ENCODE results near the gene RUNX2. TPM values are rescaled to one million over a fixed set of nuclear protein-coding genes. Genes with fewer than 3 reads are reported as not detected.
"Not testable (repeated sequence)": the region's sequence is repeated elsewhere in the genome, so short reads cannot be mapped to it uniquely, and the experiment has no call there.

The RUNX2 gene
- polyA plus RNA-seq (ENCODE audit: insufficient read length in 4 of 4): 1 to 10 TPM; 2.8 to 3.8 (median 3.0) TPM

- DNase-seq (ENCODE audit: low read depth in 4 of 4, low spot score in 2 of 4): no peak
These were observed at the start of gene RUNX2 for GRCh38 chr6:45327956-45328522. RUNX2 (plus strand) TSS chr6:45328330; CDS start chr6:45328727, 397 bp downstream.

- DNase-seq (ENCODE audit: low read depth in 4 of 4, low spot score in 2 of 4): no peak
These were observed 49.8 kb upstream of the RUNX2 start for GRCh38 chr6:45278367-45278766.

GRCh38 chr6:45286707-45287106, 41.4 kb upstream of the RUNX2 start:
- DNase-seq (ENCODE audit: low read depth in 4 of 4, low spot score in 2 of 4): not testable (repeated sequence)

GRCh38 chr6:45289751-45290514, 38.2 kb upstream of the RUNX2 start:
- DNase-seq (ENCODE audit: low read depth in 4 of 4, low spot score in 2 of 4): no peak

- DNase-seq (ENCODE audit: low read depth in 4 of 4, low spot score in 2 of 4): no peak
These were observed 34.8 kb upstream of the RUNX2 start for GRCh38 chr6:45293306-45293705.

GRCh38 chr6:45294065-45294701, 33.9 kb upstream of the RUNX2 start:
- not testable (repeated sequence) for DNase-seq (ENCODE audit: low read depth in 4 of 4, low spot score in 2 of 4)

- no peak for DNase-seq (ENCODE audit: low read depth in 4 of 4, low spot score in 2 of 4)
These were observed 30.8 kb upstream of the RUNX2 start for GRCh38 chr6:45297320-45297719.

- no peak for DNase-seq (ENCODE audit: low read depth in 4 of 4, low spot score in 2 of 4)
These were observed 29.0 kb upstream of the RUNX2 start for GRCh38 chr6:45299096-45299581.

- no peak for DNase-seq (ENCODE audit: low read depth in 4 of 4, low spot score in 2 of 4)
These were observed 27.4 kb upstream of the RUNX2 start for GRCh38 chr6:45300736-45301135.

GRCh38 chr6:45301348-45302142, 26.6 kb upstream of the RUNX2 start:
- no peak for DNase-seq (ENCODE audit: low read depth in 4 of 4, low spot score in 2 of 4)

- DNase-seq (ENCODE audit: low read depth in 4 of 4, low spot score in 2 of 4): no peak
These were observed 25.3 kb upstream of the RUNX2 start for GRCh38 chr6:45302832-45303231.

GRCh38 chr6:45305546-45305945, 22.6 kb upstream of the RUNX2 start:
- DNase-seq (ENCODE audit: low read depth in 4 of 4, low spot score in 2 of 4): no peak

- no peak for DNase-seq (ENCODE audit: low read depth in 4 of 4, low spot score in 2 of 4)
These were observed 17.9 kb upstream of the RUNX2 start for GRCh38 chr6:45310118-45310788.

GRCh38 chr6:45314146-45314545, 14.0 kb upstream of the RUNX2 start:
- DNase-seq (ENCODE audit: low read depth in 4 of 4, low spot score in 2 of 4): no peak

GRCh38 chr6:45320349-45320748, 7.8 kb upstream of the RUNX2 start:
- no peak for DNase-seq (ENCODE audit: low read depth in 4 of 4, low spot score in 2 of 4)

- no peak for DNase-seq (ENCODE audit: low read depth in 4 of 4, low spot score in 2 of 4)
These were observed 4.4 kb upstream of the RUNX2 start for GRCh38 chr6:45323656-45324224.

- DNase-seq (ENCODE audit: low read depth in 4 of 4, low spot score in 2 of 4): no peak
These were observed 1.3 kb upstream of the RUNX2 start for GRCh38 chr6:45326698-45327417.

GRCh38 chr6:45328523-45328922, 393 bp downstream of the RUNX2 start:
- no peak for DNase-seq (ENCODE audit: low read depth in 4 of 4, low spot score in 2 of 4)

- DNase-seq (ENCODE audit: low read depth in 4 of 4, low spot score in 2 of 4): no peak
These were observed 16.8 kb downstream of the RUNX2 start for GRCh38 chr6:45344900-45345299.

Measured in left renal cortex interstitium (tissue), 4 donors.